Right kidney (tissue), 9 donors: Measurements from ENCODE around the gene SERAC1.
"Not testable (repeated sequence)": the region's sequence is repeated elsewhere in the genome, so short reads cannot be mapped to it uniquely, and the experiment has no call there.

Source experiments
- DNase-seq: peaks from one replicate; pipeline ENCODE4 v3.0.0-alpha.2; 2016
- long read RNA-seq, 8 donors: transcript quantifications; one replicate each; lab custom pipeline, GENCODE V29; 2026

Gene SERAC1
- long read RNA-seq, donor 1, partial matches to known transcripts, result 69 of 260 reads
- long read RNA-seq, donor 1, other reads (novel, unspliced or antisense), result 191 of 260 reads
- long read RNA-seq, donor 2, partial matches to known transcripts, result 263 of 274 reads
- long read RNA-seq, donor 2, other reads (novel, unspliced or antisense), result 10 of 274 reads
- long read RNA-seq, donor 3, result 0 reads
- long read RNA-seq, donor 4, full-length matches to known transcripts, result 3 of 286 reads
- long read RNA-seq, donor 4, partial matches to known transcripts, result 168 of 286 reads
- long read RNA-seq, donor 4, other reads (novel, unspliced or antisense), result 115 of 286 reads
- long read RNA-seq, donor 5, transcript SERAC1-202 (17 exons, 3,940 nt), result major isoform, 5 of 250 reads
- long read RNA-seq, donor 5, partial matches to known transcripts, result 57 of 250 reads
- long read RNA-seq, donor 5, other reads (novel, unspliced or antisense), result 187 of 250 reads
- long read RNA-seq, donor 6, partial matches to known transcripts, result 6 of 11 reads
- long read RNA-seq, donor 6, other reads (novel, unspliced or antisense), result 0 of 11 reads
- long read RNA-seq, donor 7, partial matches to known transcripts, result 0 of 2 reads
- long read RNA-seq, donor 7, other reads (novel, unspliced or antisense), result 0 of 2 reads
- long read RNA-seq, donor 8, full-length matches to known transcripts, result 4 of 4 reads
- long read RNA-seq, donor 8, partial matches to known transcripts, result 0 of 4 reads
- long read RNA-seq, donor 8, other reads (novel, unspliced or antisense), result 0 of 4 reads

DNA sequence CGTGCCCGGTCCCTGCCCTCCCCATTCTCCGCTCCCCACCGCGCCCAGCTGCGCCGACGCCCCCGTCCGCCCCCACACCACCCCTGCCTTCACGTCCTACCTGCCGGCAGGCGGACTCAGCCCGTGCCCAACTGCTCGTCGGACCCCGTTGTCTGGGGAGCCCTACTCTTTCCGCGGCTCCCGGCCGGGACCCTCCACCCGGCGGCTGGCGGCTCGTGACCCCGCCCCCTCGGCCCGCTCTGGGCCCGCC is at the start of gene SERAC1:
Gene SERAC1 (minus strand): TSS at position 223 of the 250 bp plus-strand sequence. CDS start 9,899 bp downstream, outside the sequence.
- no peak for DNase-seq

- DNase-seq, result no peak
Observed at GRCh38 chr6:158213925-158214674, 46.0 kb upstream of the SERAC1 start.

- no peak for DNase-seq
Observed at GRCh38 chr6:158211273-158212055, 43.4 kb upstream of the SERAC1 start.

DNA sequence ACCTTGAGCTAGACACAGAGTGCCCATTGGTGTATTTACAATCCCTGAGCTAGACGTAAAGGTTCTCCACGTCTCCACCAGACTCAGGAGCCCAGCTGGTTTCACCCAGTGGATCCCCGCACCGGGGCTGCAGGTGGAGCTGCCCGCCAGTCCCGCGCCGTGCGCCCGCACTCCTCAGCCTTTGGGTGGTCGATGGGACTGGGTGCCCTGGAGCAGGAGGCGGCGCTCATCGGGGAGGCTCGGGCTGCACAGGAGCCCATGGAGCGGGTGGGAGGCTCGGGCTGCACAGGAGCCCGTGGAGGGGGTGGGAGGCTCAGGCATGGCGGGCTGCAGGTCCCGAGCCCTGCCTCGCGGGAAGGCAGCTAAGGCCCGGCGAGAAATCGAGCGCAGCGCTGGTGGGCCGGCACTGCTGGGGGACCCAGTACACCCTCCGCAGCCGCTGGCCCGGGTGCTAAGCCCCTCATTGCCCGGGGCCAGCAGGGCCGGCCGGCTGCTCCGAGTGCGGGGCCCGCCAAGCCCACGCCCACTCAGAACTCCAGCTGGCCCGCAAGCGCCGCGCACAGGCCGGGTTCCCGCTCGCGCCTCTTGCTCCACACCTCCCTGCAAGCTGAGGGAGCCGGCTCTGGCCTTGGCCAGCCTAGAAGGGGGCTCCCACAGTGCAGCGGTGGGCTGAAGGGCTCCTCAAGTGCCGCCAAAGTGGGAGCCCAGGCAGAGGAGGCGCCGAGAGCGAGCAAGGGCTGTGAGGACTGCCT is 41.7 kb upstream of the SERAC1 start:
- not testable (repeated sequence) for DNase-seq

DNA sequence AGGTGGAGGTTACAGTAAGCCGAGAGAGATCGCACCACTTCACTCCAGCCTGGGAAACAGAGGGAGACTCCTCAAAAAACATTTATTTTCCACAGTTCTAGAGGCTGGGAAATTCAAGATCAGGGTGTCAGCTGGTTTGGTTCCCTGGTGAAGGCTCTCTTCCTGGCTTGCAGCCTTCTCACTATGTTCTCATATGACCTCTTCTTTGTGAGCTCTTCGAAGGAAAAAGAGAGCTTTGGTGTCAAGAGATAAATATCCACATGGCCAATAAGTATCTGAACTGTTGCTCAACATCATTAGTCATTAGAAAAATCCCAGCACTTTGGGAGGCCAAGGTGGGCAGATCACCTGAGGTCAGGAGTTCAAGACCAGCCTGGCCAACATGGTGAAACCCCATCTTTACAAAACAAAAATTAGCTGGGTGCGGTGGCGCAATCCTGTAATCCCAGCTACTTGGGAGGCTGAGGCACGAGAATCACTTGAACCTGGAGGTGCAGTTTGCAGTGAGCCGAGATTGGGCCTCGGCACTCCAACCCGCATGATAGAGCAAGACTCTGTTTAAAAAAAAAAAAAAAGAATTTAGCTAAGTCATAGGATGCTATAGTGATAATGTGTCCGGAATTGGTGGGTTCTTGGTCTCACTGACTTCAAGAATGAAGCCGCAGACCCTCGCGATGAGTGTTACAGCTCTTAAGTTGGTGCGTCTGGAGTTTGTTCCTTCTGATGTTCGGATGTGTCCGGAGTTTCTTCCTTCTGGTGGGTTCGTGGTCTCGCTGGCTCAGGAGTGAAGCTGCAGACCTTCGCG is 40.4 kb upstream of the SERAC1 start:
- not testable (repeated sequence) for DNase-seq

- DNase-seq, result no peak
Observed at GRCh38 chr6:158207422-158207788, 39.3 kb upstream of the SERAC1 start.

GRCh38 chr6:158206740-158207421 is 38.8 kb upstream of the SERAC1 start:
- DNase-seq, result no peak

DNA sequence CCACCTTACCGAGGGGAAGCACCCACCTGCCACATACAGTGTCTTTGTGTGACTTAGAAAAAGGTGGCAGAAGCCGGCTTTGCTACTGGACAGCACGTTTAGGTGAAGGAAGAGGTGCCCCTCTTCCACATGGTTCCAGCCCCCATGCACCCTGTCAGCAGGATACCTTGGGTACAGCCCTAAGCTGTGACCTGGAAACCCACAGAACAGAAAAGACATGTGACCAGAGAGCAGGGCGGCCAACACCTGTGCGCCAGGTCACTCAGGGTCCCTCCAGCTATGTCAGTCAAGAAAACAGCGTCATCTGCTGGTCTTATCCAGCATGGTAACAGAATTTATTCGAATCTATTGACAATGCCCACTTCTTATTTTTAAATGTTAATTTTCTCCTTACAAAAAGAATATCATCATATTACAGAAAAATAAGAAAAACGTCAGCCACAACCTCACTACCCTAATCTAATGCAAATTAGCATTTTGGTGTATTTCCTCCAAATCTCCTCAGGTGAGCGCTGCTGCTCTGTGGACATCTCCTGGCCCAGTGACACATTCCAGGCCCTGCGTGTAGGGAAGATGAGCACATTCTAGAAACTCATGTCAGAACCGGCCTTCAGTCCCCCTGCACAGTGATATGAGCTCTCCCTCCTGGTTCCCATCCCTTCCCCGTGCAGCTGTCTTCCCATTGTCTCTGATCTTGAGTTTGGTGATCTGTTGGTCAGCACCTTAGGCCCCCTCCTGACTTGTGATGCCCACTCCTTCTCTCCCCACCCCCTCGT is 37.3 kb upstream of the SERAC1 start:
- no peak for DNase-seq

- DNase-seq, result peak; percentile 38
Observed at GRCh38 chr6:158198461-158198860, 30.4 kb upstream of the SERAC1 start.

- no peak for DNase-seq
Observed at GRCh38 chr6:158194487-158195280, 26.6 kb upstream of the SERAC1 start.

- no peak for DNase-seq
Observed at GRCh38 chr6:158191761-158192160, 23.7 kb upstream of the SERAC1 start.

GRCh38 chr6:158191032-158191431 is 23.0 kb upstream of the SERAC1 start:
- DNase-seq, result no peak

DNA sequence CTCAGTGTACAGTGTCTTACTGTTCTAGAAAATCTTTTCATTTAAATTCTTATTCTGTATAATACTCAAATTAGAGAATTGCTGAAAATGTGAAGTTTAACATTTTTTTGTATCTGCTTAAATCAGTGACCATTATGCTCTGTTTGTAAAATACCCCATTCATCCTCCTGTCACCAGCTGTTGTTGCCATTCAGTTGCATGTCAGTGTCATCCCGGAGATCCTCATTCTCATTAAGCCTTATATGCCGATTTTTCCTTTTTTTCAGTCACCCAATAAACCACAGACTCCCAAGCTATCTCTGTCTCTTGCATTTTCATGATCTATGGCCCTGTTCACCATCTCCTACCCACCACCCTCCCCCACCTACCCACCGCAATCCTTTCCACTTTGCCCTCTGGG is 20.5 kb upstream of the SERAC1 start:
- DNase-seq, result no peak

GRCh38 chr6:158185729-158186456 is 17.8 kb upstream of the SERAC1 start:
- no peak for DNase-seq

- DNase-seq, result no peak
Observed at GRCh38 chr6:158184608-158185007, 16.5 kb upstream of the SERAC1 start.

DNA sequence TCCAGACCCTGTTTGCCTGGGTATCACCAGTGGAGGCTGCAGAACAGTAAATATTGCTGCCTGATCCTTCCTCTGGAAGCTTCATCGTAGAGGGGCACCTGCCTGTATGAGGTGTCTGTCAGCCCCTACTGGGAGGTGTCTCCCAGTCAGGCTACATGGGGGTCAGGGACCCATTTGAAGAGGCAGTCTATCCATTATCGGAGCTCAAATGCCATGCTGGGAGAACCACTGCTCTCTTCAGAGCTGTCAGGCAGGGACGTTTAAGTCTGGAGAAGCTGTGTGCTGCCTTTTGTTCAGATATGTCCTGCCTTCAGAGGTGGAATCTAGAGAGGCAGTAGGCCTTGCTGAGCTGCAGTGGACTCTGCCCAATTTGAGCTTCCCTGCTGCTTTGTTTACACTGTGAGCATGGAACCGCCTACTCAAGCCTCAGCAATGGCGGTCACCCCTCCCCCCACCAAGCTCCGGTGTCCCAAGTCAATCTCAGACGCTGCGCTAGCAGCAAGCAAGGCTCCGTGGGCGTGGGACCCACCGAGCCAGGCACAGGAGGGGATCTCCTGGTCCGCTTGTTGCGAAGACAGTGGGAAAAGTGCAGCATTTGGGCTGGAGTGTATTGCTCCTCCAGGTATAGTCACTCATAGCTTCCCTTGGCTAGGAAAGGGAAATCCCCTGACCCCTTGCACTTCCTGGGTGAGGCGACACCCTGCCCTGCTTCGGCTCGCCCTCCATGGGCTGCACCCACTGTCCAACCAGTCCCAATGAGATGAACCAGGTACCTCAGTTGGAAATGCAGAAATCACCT is 15.3 kb upstream of the SERAC1 start:
- not testable (repeated sequence) for DNase-seq

- not testable (repeated sequence) for DNase-seq
Observed at GRCh38 chr6:158177712-158178111, 9.7 kb upstream of the SERAC1 start.
